HL-60/S4 (cell line): ENCODE data around the gene SAPCD2.

ENCODE experiments used
- in situ Hi-C: fragments of 300-500 bp; cut with MboI; formaldehyde crosslinking; loops from 2 replicates; pipeline ENCODE4 v1.14.3; 2022; ENCODE audit warnings: low sequenced_read_pairs

Gene SAPCD2

GRCh38 chr9:137021979-137022661 is 48.2 kb downstream of the SAPCD2 start:
- in situ Hi-C loops, result no loop called here

- in situ Hi-C loops, result no loop called here
These were observed 48.8 kb downstream of the SAPCD2 start for GRCh38 chr9:137021568-137021978.

GRCh38 chr9:137020771-137021567 is 49.4 kb downstream of the SAPCD2 start:
- in situ Hi-C loops, result no loop called here

- in situ Hi-C loops, result no loop called here
These were observed 50.3 kb downstream of the SAPCD2 start for GRCh38 chr9:137019891-137020683.

GRCh38 chr9:137018761-137019559 is 51.4 kb downstream of the SAPCD2 start:
- in situ Hi-C loops, result no loop called here

GRCh38 chr9:137017791-137018497 is 52.4 kb downstream of the SAPCD2 start:
- in situ Hi-C loops, result no loop called here

- in situ Hi-C loops, result no loop called here
These were observed 53.3 kb downstream of the SAPCD2 start for GRCh38 chr9:137017071-137017470.

GRCh38 chr9:137016436-137016835 is 53.9 kb downstream of the SAPCD2 start:
- in situ Hi-C loops, result no loop called here

GRCh38 chr9:137015976-137016375 is 54.4 kb downstream of the SAPCD2 start:
- in situ Hi-C loops, result no loop called here

- in situ Hi-C loops, result no loop called here
These were observed 54.8 kb downstream of the SAPCD2 start for GRCh38 chr9:137015540-137015930.

- in situ Hi-C loops, result no loop called here
These were observed 55.4 kb downstream of the SAPCD2 start for GRCh38 chr9:137014776-137015539.

- in situ Hi-C loops, result no loop called here
These were observed 56.2 kb downstream of the SAPCD2 start for GRCh38 chr9:137014166-137014565.

GRCh38 chr9:137013571-137013940 is 56.8 kb downstream of the SAPCD2 start:
- in situ Hi-C loops, result no loop called here

- in situ Hi-C loops, result no loop called here
These were observed 57.4 kb downstream of the SAPCD2 start for GRCh38 chr9:137012694-137013570.
